ENCODE measurements around the gene METTL16. TPM values are rescaled to one million over a fixed set of nuclear protein-coding genes. Genes with fewer than 3 reads are reported as not detected.
A peak's percentile ranks its signal among the peaks of the same experiment; 100 is the strongest.

Gene METTL16
- total RNA-seq, 1 experiment from 2014 or later, result 37.6 TPM

DNA sequence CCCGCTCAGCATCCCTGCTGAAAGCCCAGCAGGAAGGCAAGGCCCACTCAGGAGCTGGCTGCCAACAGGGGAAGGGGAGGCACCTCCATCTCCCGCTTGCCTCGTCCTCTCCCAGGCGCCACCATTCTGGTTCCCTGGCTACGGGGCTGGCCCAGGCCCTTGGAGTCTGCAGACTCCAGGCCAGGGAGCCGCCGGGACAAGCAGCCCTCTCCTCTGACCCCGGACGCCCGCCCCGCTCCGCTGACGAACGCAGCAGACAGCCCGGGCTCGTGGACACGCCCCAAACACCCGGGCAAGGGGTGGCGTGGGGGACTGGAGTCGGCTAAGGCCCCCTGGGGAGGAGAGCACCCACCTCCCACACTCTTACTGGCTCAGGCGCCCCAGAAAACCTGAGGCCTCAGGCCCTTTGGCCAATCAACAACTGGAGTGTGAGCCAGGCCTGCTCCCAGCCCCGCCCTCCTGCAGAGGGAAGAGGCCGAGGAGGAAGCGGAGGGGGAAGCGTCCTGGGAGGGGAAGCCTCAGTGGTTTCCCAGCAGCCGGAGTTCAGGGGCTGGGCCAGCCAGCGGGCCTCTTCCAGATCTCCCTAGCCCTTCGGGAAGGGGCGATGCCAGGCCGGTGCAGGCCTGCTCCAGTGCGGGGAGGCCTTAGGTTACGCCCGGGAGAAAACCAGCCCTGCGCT lies 115.0 kb downstream of the METTL16 start (continued):
- TF ChIP-seq, protein P1, sequence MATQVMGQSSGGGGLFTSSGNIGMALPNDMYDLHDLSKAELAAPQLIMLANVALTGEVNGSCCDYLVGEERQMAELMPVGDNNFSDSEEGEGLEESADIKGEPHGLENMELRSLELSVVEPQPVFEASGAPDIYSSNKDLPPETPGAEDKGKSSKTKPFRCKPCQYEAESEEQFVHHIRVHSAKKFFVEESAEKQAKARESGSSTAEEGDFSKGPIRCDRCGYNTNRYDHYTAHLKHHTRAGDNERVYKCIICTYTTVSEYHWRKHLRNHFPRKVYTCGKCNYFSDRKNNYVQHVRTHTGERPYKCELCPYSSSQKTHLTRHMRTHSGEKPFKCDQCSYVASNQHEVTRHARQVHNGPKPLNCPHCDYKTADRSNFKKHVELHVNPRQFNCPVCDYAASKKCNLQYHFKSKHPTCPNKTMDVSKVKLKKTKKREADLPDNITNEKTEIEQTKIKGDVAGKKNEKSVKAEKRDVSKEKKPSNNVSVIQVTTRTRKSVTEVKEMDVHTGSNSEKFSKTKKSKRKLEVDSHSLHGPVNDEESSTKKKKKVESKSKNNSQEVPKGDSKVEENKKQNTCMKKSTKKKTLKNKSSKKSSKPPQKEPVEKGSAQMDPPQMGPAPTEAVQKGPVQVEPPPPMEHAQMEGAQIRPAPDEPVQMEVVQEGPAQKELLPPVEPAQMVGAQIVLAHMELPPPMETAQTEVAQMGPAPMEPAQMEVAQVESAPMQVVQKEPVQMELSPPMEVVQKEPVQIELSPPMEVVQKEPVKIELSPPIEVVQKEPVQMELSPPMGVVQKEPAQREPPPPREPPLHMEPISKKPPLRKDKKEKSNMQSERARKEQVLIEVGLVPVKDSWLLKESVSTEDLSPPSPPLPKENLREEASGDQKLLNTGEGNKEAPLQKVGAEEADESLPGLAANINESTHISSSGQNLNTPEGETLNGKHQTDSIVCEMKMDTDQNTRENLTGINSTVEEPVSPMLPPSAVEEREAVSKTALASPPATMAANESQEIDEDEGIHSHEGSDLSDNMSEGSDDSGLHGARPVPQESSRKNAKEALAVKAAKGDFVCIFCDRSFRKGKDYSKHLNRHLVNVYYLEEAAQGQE (IDR thresholded peaks at IDR 0.05; ENCODE audit: low read depth), result no peak
- no peak for TF ChIP-seq SRF (IDR thresholded peaks at IDR 0.05; ENCODE audit: low read depth)
- peak; percentile 65 for TF ChIP-seq POLR2AphosphoS5 (IDR thresholded peaks at IDR 0.05; ENCODE audit: low read depth, low read length)

DNA sequence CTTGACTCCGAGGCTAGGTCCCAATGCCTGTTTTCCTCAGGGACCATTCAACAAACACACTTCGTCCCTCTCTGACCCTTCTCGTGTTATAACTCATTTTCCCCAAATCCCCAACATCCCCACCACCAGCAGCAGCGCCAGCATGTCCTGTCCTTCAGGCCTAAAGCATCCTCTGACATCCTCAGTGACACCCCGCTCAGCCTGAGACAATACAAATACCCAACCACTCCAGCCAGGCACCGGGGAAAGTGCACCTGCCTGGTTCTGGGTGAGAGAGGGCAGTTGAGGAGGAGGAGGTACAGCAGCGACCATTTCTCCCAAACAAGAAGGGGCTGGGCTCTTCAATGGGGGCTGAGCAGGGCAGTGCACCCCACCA lies 115.5 kb downstream of the METTL16 start:
- Histone ChIP-seq H4K20me1 (ENCODE audit: insufficient read depth) (no peaks in the 10 kb centered on the region), H3K27me3 (ENCODE audit: insufficient read depth, low read length) (no peaks in the 10 kb centered on the region), H3K36me3 (ENCODE audit: control insufficient read depth in 1 of 2, insufficient read depth in 2 of 2, low read length in 2 of 2) (no peaks in the 10 kb centered on the region), H3K9me3 (ENCODE audit: control insufficient read depth in 1 of 2, insufficient read depth in 1 of 2, low read depth in 1 of 2, low read length in 2 of 2) (no peaks in the 10 kb centered on the region), H3K4me2 (ENCODE audit: low read length) (peak overlapping the region; percentile 93), H3K27ac (ENCODE audit: low read depth, low read length) (peak overlapping the region; percentile 97), H3K4me1 (ENCODE audit: control insufficient read depth in 1 of 2, insufficient read depth in 2 of 2, low read length in 2 of 2) (peaks cover 48 to 86% of the 10 kb centered on the region in 2 experiments), H3K9me2 (ENCODE audit: insufficient read depth) (no peaks in the 10 kb centered on the region), H3K79me2 (ENCODE audit: insufficient read depth, low read length) (peaks cover 62% of the 10 kb centered on the region), H3K4me3 (replicated peaks in 1 of 2; ENCODE audit: low read depth in 1 of 2, low read length in 2 of 2) (peak overlapping the region; percentile 46 to 59), H2AFZ (ENCODE audit: low read depth, low read length, poor library complexity, severe bottlenecking) (no peak overlapping the region), H3K9ac (ENCODE audit: low read length) (peak overlapping the region; percentile 100)
- ChIA-PET RAD21 (ENCODE audit: low non-redundant PET in 1 of 2, low total read pairs in 2 of 2, uncharacterized antibody in 2 of 2, unreplicated experiment in 2 of 2) (no interaction called here), POLR2A (interaction anchor here (0.9 to 1.6 kb wide), 2 partner anchors 11 to 13 kb away, joined by 3 read pairs; no protein-coding TSS in a partner anchor), CTCF (interaction anchor here (1.0 kb wide), 1 partner anchor 14 kb away, joined by 4 read pairs; no protein-coding TSS in a partner anchor)
- DNase-seq (ENCODE audit: low read depth, low spot score) (no peak), ATAC-seq (no peak)
- TF ChIP-seq, protein P1 (IDR thresholded peaks at IDR 0.05; ENCODE audit: low read depth), result no peak
- TF ChIP-seq CEBPB (IDR thresholded peaks at IDR 0.05; ENCODE audit: low read depth) (no peak), CBX3 (IDR thresholded peaks at IDR 0.05; ENCODE audit: low read depth) (no peak), TCF7L2 (IDR thresholded peaks at IDR 0.05; ENCODE audit: borderline replicate concordance, extremely low read depth, insufficient read depth, insufficient read length) (no peak), POLR2AphosphoS5 (IDR thresholded peaks at IDR 0.05; ENCODE audit: low read depth, low read length) (no peak), SRF (IDR thresholded peaks at IDR 0.05; ENCODE audit: low read depth) (no peak)
- TF ChIP-seq, protein P2, sequence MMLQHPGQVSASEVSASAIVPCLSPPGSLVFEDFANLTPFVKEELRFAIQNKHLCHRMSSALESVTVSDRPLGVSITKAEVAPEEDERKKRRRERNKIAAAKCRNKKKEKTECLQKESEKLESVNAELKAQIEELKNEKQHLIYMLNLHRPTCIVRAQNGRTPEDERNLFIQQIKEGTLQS (IDR thresholded peaks at IDR 0.05), result no peak
- intact Hi-C loops (cut with micrococcal nuclease), result no loop called here
- BruUV-seq (replicated peaks), result TSS peak; percentile 33

Measured in HCT116 (cell line).